ENCODE results near the gene ALOX12B. TPM values are rescaled to one million over a fixed set of nuclear protein-coding genes. Genes with fewer than 3 reads are reported as not detected.

Gene ALOX12B
- total RNA-seq, 2 donors from 2014 or later: 0.48 to 0.69 TPM

GRCh38 chr17:8041249-8041928, 46.1 kb downstream of the ALOX12B start:
- Histone ChIP-seq H3K27ac (no peak overlapping the region), H3K27me3 (no peaks in the 10 kb centered on the region), H3K9ac (ENCODE audit: low read depth in 2 of 2, low read length in 2 of 2) (no peak overlapping the region), H3K36me3 (no peaks in the 10 kb centered on the region), H3K4me3 (no peak overlapping the region), H3K9me3 (no peaks in the 10 kb centered on the region), H3K4me1 (no peaks in the 10 kb centered on the region)
- TF ChIP-seq CTCF (IDR thresholded peaks at IDR 0.05): peak; percentile 39
- intact Hi-C loops (cut with DNase I): loop anchor here (5.0 kb wide), 1 partner anchor 129 kb away; no protein-coding TSS in a partner anchor
- DNase-seq: peak; percentile 30

DNA sequence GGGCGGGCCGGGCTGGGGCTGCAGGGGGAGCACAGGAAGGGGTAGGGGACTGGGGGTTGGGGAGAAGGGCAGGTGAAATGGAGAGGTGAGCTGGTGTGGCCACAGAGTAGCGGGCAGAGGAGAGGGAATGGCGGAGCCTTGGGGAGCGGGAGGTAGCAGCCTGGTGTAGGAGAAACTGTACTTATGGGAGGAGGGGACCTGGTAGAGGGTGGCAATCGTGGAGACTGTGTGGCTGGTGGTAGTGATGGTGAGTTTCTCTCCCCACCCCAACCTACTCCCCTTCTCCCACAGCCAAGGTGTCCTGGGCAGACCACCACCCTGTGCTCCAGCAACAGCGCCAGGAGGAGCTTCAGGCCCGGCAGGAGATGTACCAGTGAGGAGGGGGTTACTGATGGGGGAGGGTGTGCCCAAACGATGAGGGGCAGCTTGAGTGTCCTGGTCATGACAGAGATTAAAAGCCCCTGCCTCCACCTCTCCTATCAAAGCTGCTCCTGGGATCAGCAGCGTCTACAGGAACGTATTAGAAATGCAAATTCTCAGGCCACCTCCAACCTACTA, 47.8 kb downstream of the ALOX12B start:
- DNase-seq: no peak
- H3K27ac ChIP-seq: no peak overlapping the region

GRCh38 chr17:8038954-8039610, 48.4 kb downstream of the ALOX12B start, which contains the start of gene ALOX15B:
Gene ALOX15B (plus strand): TSS chr17:8039059. CDS start chr17:8039156, 97 bp downstream.
- peak; percentile 73 for DNase-seq
- Histone ChIP-seq H3K4me1 (no peaks in the 10 kb centered on the region), H3K27me3 (no peaks in the 10 kb centered on the region), H3K9me3 (no peaks in the 10 kb centered on the region), H3K4me3 (peak within 1 kb of the TSS; percentile 6), H3K27ac (no peak within 1 kb of the TSS), H3K36me3 (no peaks in the 10 kb centered on the region), H3K9ac (ENCODE audit: low read depth in 2 of 2, low read length in 2 of 2) (peak within 1 kb of the TSS; percentile 35 to 46)
- TF ChIP-seq CTCF (IDR thresholded peaks at IDR 0.05): no peak
- intact Hi-C loops (cut with DNase I): no loop called here

More for the DNA sequence above, 47.8 kb downstream of the ALOX12B start:
- Histone ChIP-seq H3K36me3 (no peaks in the 10 kb centered on the region), H3K4me1 (no peaks in the 10 kb centered on the region), H3K9ac (ENCODE audit: low read depth in 2 of 2, low read length in 2 of 2) (no peak overlapping the region), H3K4me3 (no peak overlapping the region), H3K27me3 (no peaks in the 10 kb centered on the region), H3K9me3 (no peaks in the 10 kb centered on the region)
- no peak for TF ChIP-seq CTCF (IDR thresholded peaks at IDR 0.05)
- intact Hi-C loops (cut with DNase I): loop anchor here (5.0 kb wide), 1 partner anchor 127 kb away; no protein-coding TSS in a partner anchor

GRCh38 chr17:8032442-8032841, 55.1 kb downstream of the ALOX12B start:
- intact Hi-C loops (cut with DNase I): no loop called here
- no peak overlapping the region for H3K4me3 ChIP-seq
- no peak overlapping the region for H3K27ac ChIP-seq
- H3K9ac ChIP-seq (ENCODE audit: low read depth in 2 of 2, low read length in 2 of 2): no peak overlapping the region
- no peaks in the 10 kb centered on the region for H3K4me1 ChIP-seq
- no peaks in the 10 kb centered on the region for H3K27me3 ChIP-seq
- no peak for DNase-seq
- H3K36me3 ChIP-seq: no peaks in the 10 kb centered on the region
- no peak for TF ChIP-seq CTCF (IDR thresholded peaks at IDR 0.05)
- no peaks in the 10 kb centered on the region for H3K9me3 ChIP-seq

DNA sequence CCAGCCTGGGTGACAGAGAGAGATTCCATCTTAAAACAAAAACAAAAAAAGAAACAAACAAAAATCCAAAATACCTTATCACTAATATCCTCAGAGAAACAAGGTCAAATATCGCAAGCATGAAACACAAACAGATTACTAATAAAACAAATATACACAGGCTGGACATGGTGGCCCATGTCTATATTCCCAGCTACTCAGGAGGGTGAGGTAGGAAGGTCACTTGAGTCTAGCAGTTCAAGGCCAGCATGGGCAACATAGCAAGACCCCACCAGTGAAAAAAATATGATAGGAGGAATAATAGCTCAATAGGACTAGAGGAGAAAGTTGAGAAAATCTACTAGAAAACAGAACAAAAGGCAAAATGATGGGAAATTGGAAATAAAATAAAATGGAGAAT, 55.6 kb downstream of the ALOX12B start:
- DNase-seq: no peak
- TF ChIP-seq CTCF (IDR thresholded peaks at IDR 0.05): no peak
- Histone ChIP-seq H3K4me1 (no peaks in the 10 kb centered on the region), H3K36me3 (no peaks in the 10 kb centered on the region), H3K27me3 (no peaks in the 10 kb centered on the region), H3K9ac (ENCODE audit: low read depth in 2 of 2, low read length in 2 of 2) (no peak overlapping the region), H3K27ac (no peak overlapping the region), H3K9me3 (no peaks in the 10 kb centered on the region), H3K4me3 (no peak overlapping the region)
- intact Hi-C loops (cut with DNase I): no loop called here
